Measurements from ENCODE around the gene TRPV4.

- no peak for TF ChIP-seq ZC3H4 (CRISPR knock-in tag; IDR thresholded peaks at IDR 0.05; ENCODE audit: borderline replicate concordance)
- TF ChIP-seq KHSRP (IDR thresholded peaks at IDR 0.05): no peak
- no peak for TF ChIP-seq CTCF (IDR thresholded peaks at IDR 0.05 in 2 of 3, conservative IDR thresholded peaks at IDR 0.05 in 1 of 3; ENCODE audit: insufficient read depth in 2 of 3, low read depth in 1 of 3, low read length in 3 of 3)
- TF ChIP-seq CEBPB (tag; IDR thresholded peaks at IDR 0.05): no peak
- TF ChIP-seq ZFX (CRISPR knock-in tag; IDR thresholded peaks at IDR 0.05): no peak
- TF ChIP-seq EGR1 (conservative IDR thresholded peaks at IDR 0.05): no peak
- TF ChIP-seq POLR2AphosphoS2 (IDR thresholded peaks at IDR 0.05; ENCODE audit: low read length): no peak
- no peak for TF ChIP-seq POLR2AphosphoS5 (IDR thresholded peaks at IDR 0.05; ENCODE audit: control insufficient read depth, insufficient read depth, low read depth, low read length)
- no peak for TF ChIP-seq STAG1 (CRISPR knock-in tag; IDR thresholded peaks at IDR 0.05; ENCODE audit: borderline replicate concordance)
- no peak for TF ChIP-seq ZNF512 (tag; IDR thresholded peaks at IDR 0.05)
- no peak for TF ChIP-seq TFAP4 (CRISPR knock-in tag; IDR thresholded peaks at IDR 0.05; ENCODE audit: borderline replicate concordance)
- TF ChIP-seq MAX (CRISPR knock-in tag; IDR thresholded peaks at IDR 0.05): no peak
- no peak for TF ChIP-seq EHMT2 (IDR thresholded peaks at IDR 0.05)
Observed at GRCh38 chr12:109760930-109761921, 72.0 kb downstream of the TRPV4 start.
